SK-N-SH (cell line): ENCODE results near the gene LTBP2. TPM values are rescaled to one million over a fixed set of nuclear protein-coding genes. Genes with fewer than 3 reads are reported as not detected.

Experiments used
- CTCF ChIA-PET: fragments of 300-600, 350-600 bp; formaldehyde crosslinking; extraction: SDS; loops from one replicate; lab custom pipeline; 2021; lab: Yijun Ruan, JAX
- POLR2A ChIA-PET: fragments of 350-600 bp; sonication (Branson Sonifier 250); formaldehyde crosslinking; extraction: SDS; loops from one replicate; lab custom pipeline; 2020; ENCODE audit warnings: antibody characterized with exemption, inconsistent platforms; lab: Yijun Ruan, JAX
- DNase-seq: peaks from one replicate; pipeline ENCODE4 v3.0.0; 2012
- H2AFZ ChIP-seq: fragments of 200-600 bp; sonication (generic); 2 replicates; pipeline ENCODE4 v1.8.1; 2016; ENCODE audit warnings: antibody characterized with exemption, mild to moderate bottlenecking, low read depth
- H3F3A ChIP-seq: fragments of 200-600 bp; sonication (generic); replicated peaks from 2 replicates; pipeline ENCODE3; 2016; ENCODE audit warnings: antibody characterized with exemption, mild to moderate bottlenecking; ENCODE audit not compliant: insufficient read depth
- H3K27ac ChIP-seq, 2 experiments: fragments of 200-500 bp in 1 of 2; fragments of 200-600 bp in 1 of 2; sonication (Bioruptor generic) in 1 of 2; sonication (generic), shearing (Covaris generic) in 1 of 2; 2 replicates each; pipeline versions ENCODE4 v1.5.1 to v1.6.1; 2014 to 2016; ENCODE audit warnings: low read depth in 2 of 2, inconsistent platforms in 1 of 2, low read length in 1 of 2, mild to moderate bottlenecking in 1 of 2, mixed read lengths in 1 of 2
- H3K27me3 ChIP-seq: fragments of 200-600 bp; sonication (generic), shearing (Covaris generic); 2 replicates; pipeline ENCODE4 v1.6.1; 2016; ENCODE audit warnings: mixed run types; ENCODE audit not compliant: insufficient read depth
- H3K36me3 ChIP-seq, 2 experiments: fragments of 200-500 bp in 1 of 2; fragments of 200-600 bp in 1 of 2; sonication (Bioruptor generic) in 1 of 2; sonication (generic) in 1 of 2; replicated peaks in 1 of 2; 2 replicates each; pipeline versions ENCODE3 to v1.5.1; 2014 to 2016; ENCODE audit warnings: low read length in 1 of 2, mild to moderate bottlenecking in 1 of 2; ENCODE audit not compliant: insufficient read depth in 2 of 2, control insufficient read depth in 1 of 2
- H3K4me1 ChIP-seq, 2 experiments: fragments of 200-500 bp in 1 of 2; fragments of 200-600 bp in 1 of 2; sonication (Bioruptor generic) in 1 of 2; sonication (generic), shearing (Covaris generic) in 1 of 2; 2 replicates each; pipeline versions ENCODE4 v1.5.1 to v1.6.1; 2014 to 2016; ENCODE audit warnings: low read depth in 1 of 2, low read length in 1 of 2, mixed run types in 1 of 2; ENCODE audit not compliant: insufficient read depth in 2 of 2, control insufficient read depth in 1 of 2
- H3K4me2 ChIP-seq: fragments of 200-600 bp; sonication (generic), shearing (Covaris generic); 2 replicates; pipeline ENCODE4 v1.6.1; 2017; ENCODE audit warnings: mixed run types
- H3K4me3 ChIP-seq, 2 experiments: fragments of 200-500 bp in 1 of 2; fragments of 200-600 bp in 1 of 2; sonication (Bioruptor generic) in 1 of 2; sonication (generic), shearing (Covaris generic) in 1 of 2; 2 replicates each; pipeline versions ENCODE4 v1.5.1 to v1.8.1; 2014 to 2016; ENCODE audit warnings: low read depth in 2 of 2, inconsistent platforms in 1 of 2, low read length in 1 of 2, mild to moderate bottlenecking in 1 of 2, mixed read lengths in 1 of 2, moderate library complexity in 1 of 2
- H3K79me2 ChIP-seq: fragments of 200-600 bp; sonication (generic); 2 replicates; pipeline ENCODE4 v1.8.1; 2017; ENCODE audit warnings: mild to moderate bottlenecking; ENCODE audit not compliant: insufficient read depth
- H3K9ac ChIP-seq: fragments of 200-600 bp; sonication (generic); 2 replicates; pipeline ENCODE4 v1.6.1; 2017; ENCODE audit warnings: mixed run types
- H3K9me2 ChIP-seq: fragments of 200-600 bp; sonication (generic); 2 replicates; pipeline ENCODE4 v1.6.1; 2017; ENCODE audit warnings: mixed run types
- H3K9me3 ChIP-seq: fragments of 200-600 bp; sonication (generic); 2 replicates; pipeline ENCODE4 v1.6.1; 2017; ENCODE audit warnings: mixed run types, mild to moderate bottlenecking, moderate library complexity
- H4K20me1 ChIP-seq: fragments of 200-600 bp; sonication (generic); 2 replicates; pipeline ENCODE4 v1.6.1; 2017; ENCODE audit warnings: mild to moderate bottlenecking, mixed run types; ENCODE audit not compliant: insufficient read depth
- ELF1 ChIP-seq: IDR thresholded peaks from 2 replicates; pipeline ENCODE4 v1.4.0; 2012
- FOSL2 ChIP-seq: IDR thresholded peaks from 2 replicates; pipeline ENCODE4 v1.4.0; 2012; ENCODE audit warnings: low read depth, mild to moderate bottlenecking, moderate library complexity, borderline replicate concordance
- FOXJ3 ChIP-seq: sonication (generic); formaldehyde crosslinking; IDR thresholded peaks from 2 replicates; pipeline ENCODE4 v1.5.1; 2020; ENCODE audit warnings: mild to moderate bottlenecking, missing genetic modification reagents
- FOXM1 ChIP-seq: IDR thresholded peaks from 2 replicates; pipeline ENCODE4 v1.4.0; 2012; ENCODE audit warnings: low read depth, mild to moderate bottlenecking
- GATA2 ChIP-seq: sonication (generic); formaldehyde crosslinking; IDR thresholded peaks from 2 replicates; pipeline ENCODE4 v1.5.0; 2020; ENCODE audit warnings: mild to moderate bottlenecking, missing genetic modification reagents
- IRF3 ChIP-seq: fragments of 150-350 bp; IDR thresholded peaks from 2 replicates; pipeline ENCODE4 v1.6.1; 2016; ENCODE audit warnings: mild to moderate bottlenecking, low read depth, low read length
- POLR2AphosphoS5 ChIP-seq: IDR thresholded peaks from 2 replicates; pipeline ENCODE4 v1.6.1; 2012; ENCODE audit warnings: low read depth, low read length
- RAD21 ChIP-seq: IDR thresholded peaks from 2 replicates; pipeline ENCODE4 v1.6.1; 2012; ENCODE audit warnings: mild to moderate bottlenecking, low read length
- RFX5 ChIP-seq: IDR thresholded peaks from 2 replicates; pipeline ENCODE4 v1.6.1; 2012; ENCODE audit warnings: mild to moderate bottlenecking, improper control_type of control experiment, low read length
- RXRA ChIP-seq: IDR thresholded peaks from 2 replicates; pipeline ENCODE4 v1.4.0; 2012; ENCODE audit warnings: low read depth, mild to moderate bottlenecking, borderline replicate concordance
- SIN3A ChIP-seq: IDR thresholded peaks from 2 replicates; pipeline ENCODE4 v1.6.1; 2012; ENCODE audit warnings: low read depth, mild to moderate bottlenecking, low read length, moderate library complexity, borderline replicate concordance
- SMC3 ChIP-seq: IDR thresholded peaks from 2 replicates; pipeline ENCODE4 v1.6.1; 2012; ENCODE audit warnings: low read depth, low read length, improper control_type of control experiment
- TAF1 ChIP-seq: IDR thresholded peaks from 2 replicates; pipeline ENCODE4 v1.6.1; 2012; ENCODE audit warnings: low read depth, mild to moderate bottlenecking, low read length, moderate library complexity, borderline replicate concordance
- TCF12 ChIP-seq: IDR thresholded peaks from 2 replicates; pipeline ENCODE4 v1.4.0; 2012
- USF2 ChIP-seq: fragments of 150-350 bp; IDR thresholded peaks from 2 replicates; pipeline ENCODE4 v1.6.1; 2017; ENCODE audit warnings: antibody characterized with exemption, low read length, low read depth, borderline replicate concordance
- ZBTB33 ChIP-seq: IDR thresholded peaks from 2 replicates; pipeline ENCODE4 v1.4.0; 2012; ENCODE audit warnings: low read depth, borderline replicate concordance
- WGBS: methylation state at CpG from one replicate; pipeline ENCODE4 v1.1.6; 2017; ENCODE audit warnings: low lambda C conversion rate; 5-methylcytosine and 5-hydroxymethylcytosine counted together
- polyA plus RNA-seq, 3 experiments: library from polyadenylated mRNA; depleted of rRNA; stranded (reverse); fragments of >200 nt; gene quantifications; 2 replicates each; pipeline ENCODE4 v1.2.3, GENCODE V29; 2012
- TF ChIP-seq, protein P1 (sequence below): IDR thresholded peaks from 2 replicates; pipeline ENCODE4 v1.4.0; 2012; ENCODE audit warnings: low read depth, borderline replicate concordance
- TF ChIP-seq, protein P2 (sequence below): IDR thresholded peaks from 2 replicates; pipeline ENCODE4; 2012

The LTBP2 gene
- polyA plus RNA-seq, 1 of the 3 experiments (the other 2 are of a cell fraction): 58.8 TPM

DNA sequence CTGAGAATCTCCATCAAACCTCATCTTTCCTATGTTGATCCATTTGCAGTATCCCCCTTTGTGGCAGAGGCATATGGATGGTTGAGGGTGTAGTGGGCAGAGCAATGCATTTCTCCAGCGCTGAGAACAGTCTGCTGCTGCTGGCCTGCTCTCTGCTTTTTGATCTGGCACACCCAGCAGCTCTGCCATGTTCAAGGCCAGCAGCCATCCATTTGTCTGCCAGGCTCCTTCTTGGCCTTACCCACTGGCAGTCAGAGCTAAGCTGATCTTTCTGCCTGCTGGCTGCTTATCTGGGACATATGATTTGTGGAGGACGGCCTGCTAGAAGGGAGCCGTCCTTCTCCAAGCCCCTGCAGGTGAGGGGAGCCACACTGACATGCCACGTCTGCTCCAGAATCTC lies 135.9 kb downstream of the LTBP2 start:
- peak overlapping the region; percentile 80 for H2AFZ ChIP-seq
- peaks cover 5 to 33% of the 10 kb centered on the region in 2 experiments for H3K36me3 ChIP-seq
- peak overlapping the region in 1 of 2 experiments; percentile 48; a peak in 2 of 4 replicates for H3K27ac ChIP-seq
- H3K9me2 ChIP-seq: no peaks in the 10 kb centered on the region
- no peaks in the 10 kb centered on the region for H3K9me3 ChIP-seq
- 94% methylated on average over 4 of the region's 4 CpGs for WGBS
- ChIA-PET POLR2A (no interaction called here), CTCF (interaction anchor here (1.1 to 10.1 kb wide), 3 partner anchors 114 to 144 kb away, joined by 3 to 249 read pairs (median 4); partner anchors contain the start of gene LTBP2)
- peaks cover 6% of the 10 kb centered on the region for H3F3A ChIP-seq
- peaks cover 0 to 4% of the 10 kb centered on the region in 2 experiments; a peak in 1 of 4 replicates for H3K4me1 ChIP-seq
- no peak overlapping the region for H3K4me3 ChIP-seq
- no peak for TF ChIP-seq RFX5
- TF ChIP-seq SMC3: no peak
- no peak for TF ChIP-seq GATA2 (CRISPR knock-in tag)
- TF ChIP-seq ELF1: no peak
- TF ChIP-seq, protein P1, sequence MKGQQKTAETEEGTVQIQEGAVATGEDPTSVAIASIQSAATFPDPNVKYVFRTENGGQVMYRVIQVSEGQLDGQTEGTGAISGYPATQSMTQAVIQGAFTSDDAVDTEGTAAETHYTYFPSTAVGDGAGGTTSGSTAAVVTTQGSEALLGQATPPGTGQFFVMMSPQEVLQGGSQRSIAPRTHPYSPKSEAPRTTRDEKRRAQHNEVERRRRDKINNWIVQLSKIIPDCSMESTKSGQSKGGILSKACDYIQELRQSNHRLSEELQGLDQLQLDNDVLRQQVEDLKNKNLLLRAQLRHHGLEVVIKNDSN: no peak
- no peak for TF ChIP-seq IRF3
- TF ChIP-seq FOXJ3 (CRISPR knock-in tag): no peak
- no peak for TF ChIP-seq FOXM1
- no peaks in the 10 kb centered on the region for H4K20me1 ChIP-seq
- H3K9ac ChIP-seq: peak overlapping the region; percentile 22; the same call in 1 of the 2 replicates
- no peaks in the 10 kb centered on the region for H3K79me2 ChIP-seq
- no peak overlapping the region for H3K4me2 ChIP-seq
- H3K27me3 ChIP-seq: no peaks in the 10 kb centered on the region
- no peak for DNase-seq

DNA sequence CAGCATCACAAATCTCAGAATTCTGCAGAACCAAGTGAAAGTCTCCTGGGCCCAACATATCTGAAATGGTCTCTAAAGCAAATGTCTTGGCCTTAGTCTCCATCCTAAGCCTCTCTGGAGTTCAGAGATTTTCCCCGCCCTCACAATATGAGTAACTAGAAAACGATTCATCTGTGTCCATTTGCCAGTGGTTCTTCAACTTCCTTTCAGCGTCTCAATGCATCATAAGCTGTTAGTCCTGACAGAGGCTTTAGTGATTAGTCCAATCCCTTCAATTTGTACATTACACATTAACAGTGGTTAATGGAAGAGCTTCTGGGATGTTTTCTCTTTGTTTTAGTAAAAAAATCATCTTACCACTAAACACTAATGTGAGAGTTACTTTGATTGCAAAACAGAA lies 136.4 kb downstream of the LTBP2 start:
- ChIA-PET POLR2A (no interaction called here), CTCF (interaction anchor here (0.9 to 10.1 kb wide), 4 partner anchors 18 to 144 kb away, joined by 3 to 249 read pairs (median 4); partner anchors contain the start of gene LTBP2)
- Histone ChIP-seq H3K27ac (peak overlapping the region in 1 of 2 experiments; percentile 48; a peak in 2 of 4 replicates), H2AFZ (peak overlapping the region; percentile 80), H3K4me1 (peaks cover 0 to 4% of the 10 kb centered on the region in 2 experiments; a peak in 1 of 4 replicates), H3K27me3 (no peaks in the 10 kb centered on the region), H3K9me2 (no peaks in the 10 kb centered on the region), H3K4me3 (no peak overlapping the region), H3K9ac (peak overlapping the region; percentile 22; the same call in 1 of the 2 replicates), H3K4me2 (no peak overlapping the region), H3F3A (peaks cover 6% of the 10 kb centered on the region), H3K36me3 (peaks cover 5 to 29% of the 10 kb centered on the region in 2 experiments), H3K79me2 (no peaks in the 10 kb centered on the region), H4K20me1 (no peaks in the 10 kb centered on the region), H3K9me3 (no peaks in the 10 kb centered on the region)
- no peak for DNase-seq
- 34% methylated on average over 3 of the region's 3 CpGs for WGBS
- TF ChIP-seq RXRA (no peak), USF2 (no peak), SIN3A (no peak), GATA2 (CRISPR knock-in tag) (no peak), IRF3 (no peak), FOXJ3 (CRISPR knock-in tag) (no peak), FOSL2 (peak; percentile 33), ZBTB33 (no peak), RAD21 (no peak), POLR2AphosphoS5 (no peak), TAF1 (no peak), SMC3 (no peak), TCF12 (no peak)
- TF ChIP-seq, protein P2, sequence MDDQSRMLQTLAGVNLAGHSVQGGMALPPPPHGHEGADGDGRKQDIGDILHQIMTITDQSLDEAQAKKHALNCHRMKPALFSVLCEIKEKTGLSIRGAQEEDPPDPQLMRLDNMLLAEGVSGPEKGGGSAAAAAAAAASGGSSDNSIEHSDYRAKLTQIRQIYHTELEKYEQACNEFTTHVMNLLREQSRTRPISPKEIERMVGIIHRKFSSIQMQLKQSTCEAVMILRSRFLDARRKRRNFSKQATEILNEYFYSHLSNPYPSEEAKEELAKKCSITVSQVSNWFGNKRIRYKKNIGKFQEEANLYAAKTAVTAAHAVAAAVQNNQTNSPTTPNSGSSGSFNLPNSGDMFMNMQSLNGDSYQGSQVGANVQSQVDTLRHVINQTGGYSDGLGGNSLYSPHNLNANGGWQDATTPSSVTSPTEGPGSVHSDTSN: peak; percentile 68
